ENCODE results near the gene NFAM1. TPM values are rescaled to one million over a fixed set of nuclear protein-coding genes. Genes with fewer than 3 reads are reported as not detected.

NFAM1 gene
- total and polyA plus RNA-seq, 2 of the 4 experiments (the other 2 are of a cell fraction), result not detected

GRCh38 chr22:42471441-42471840 is 39.2 kb upstream of the NFAM1 start:
- no CpG with 5 or more reads among the region's 1 CpG for WGBS, 2 experiments (ENCODE audit: extremely low coverage in 2 of 2, insufficient read length in 1 of 2)
- dilution Hi-C loops (cut with HindIII; ENCODE audit: low sequenced_read_pairs, unreplicated experiment) (no loop called here), in situ Hi-C loops (cut with MboI; ENCODE audit: low sequenced_read_pairs) (no loop called here), intact Hi-C loops (cut with micrococcal nuclease) (loop anchor here (10.0 kb wide), 1 partner anchor 377 kb away; the partner anchor contains the start of gene NDUFA6)
- no peak overlapping the region for H2AFZ ChIP-seq (replicated peaks; ENCODE audit: low read length, poor library complexity)
- H2BK5ac ChIP-seq (ENCODE audit: low read depth, low read length, poor library complexity, severe bottlenecking), result no peak overlapping the region
- H4K20me1 ChIP-seq (ENCODE audit: insufficient read depth, low read length), result no peaks in the 10 kb centered on the region
- H3K36me3 ChIP-seq (ENCODE audit: control insufficient read depth, insufficient read depth, low read length), result no peaks in the 10 kb centered on the region
- H2BK120ac ChIP-seq (ENCODE audit: low read depth, low read length), result no peak overlapping the region
- H3K4me2 ChIP-seq (ENCODE audit: low read depth, low read length), result no peak overlapping the region
- no peak overlapping the region for H2AK5ac ChIP-seq (ENCODE audit: low read depth, low read length)
- no peak overlapping the region for H2BK15ac ChIP-seq (ENCODE audit: low read depth, low read length)
- no peaks in the 10 kb centered on the region for H3K9me3 ChIP-seq (ENCODE audit: control insufficient read depth, insufficient read depth, low read length)
- no peak overlapping the region for H2BK20ac ChIP-seq (ENCODE audit: low read depth, low read length)
- H3K4ac ChIP-seq (ENCODE audit: low read depth, low read length), result no peak overlapping the region
- no peak overlapping the region for H3K4me3 ChIP-seq (ENCODE audit: insufficient read depth, low read depth, low read length)
- ATAC-seq (ENCODE audit: low read depth), result no peak
- no peak overlapping the region for H3K27ac ChIP-seq (ENCODE audit: insufficient read depth, low read length)
- no peak overlapping the region for H4K91ac ChIP-seq (ENCODE audit: insufficient read depth, low read depth, low read length)
- no peak overlapping the region for H4K5ac ChIP-seq (ENCODE audit: low read depth, low read length)
- no peak overlapping the region for H2AK9ac ChIP-seq (replicated peaks; ENCODE audit: low read depth, low read length, poor library complexity)
- no peak for TF ChIP-seq CEBPB (IDR thresholded peaks at IDR 0.05; ENCODE audit: low read depth, low read length)
- TF ChIP-seq BHLHE40 (IDR thresholded peaks at IDR 0.05; ENCODE audit: low read depth, low read length), result no peak
- TF ChIP-seq ELK1 (IDR thresholded peaks at IDR 0.05; ENCODE audit: borderline replicate concordance, low read depth, low read length), result no peak
- TF ChIP-seq MXI1 (IDR thresholded peaks at IDR 0.05; ENCODE audit: borderline replicate concordance, low read depth, low read length), result no peak
- TF ChIP-seq CHD1 (IDR thresholded peaks at IDR 0.05; ENCODE audit: low read depth, low read length), result no peak
- TF ChIP-seq MAZ (IDR thresholded peaks at IDR 0.05; ENCODE audit: borderline replicate concordance, low read depth, low read length), result no peak
- TF ChIP-seq RAD21 (IDR thresholded peaks at IDR 0.05; ENCODE audit: low read length), result no peak
- no peak for TF ChIP-seq MAFK (IDR thresholded peaks at IDR 0.05; ENCODE audit: low read depth, low read length)
- TF ChIP-seq FOS (IDR thresholded peaks at IDR 0.05; ENCODE audit: low read depth, low read length), result no peak
- no peak for TF ChIP-seq RCOR1 (IDR thresholded peaks at IDR 0.05; ENCODE audit: insufficient replicate concordance, low read length)
- no peak for TF ChIP-seq USF2 (IDR thresholded peaks at IDR 0.05; ENCODE audit: low read depth, low read length)
- peaks cover 24% of the 10 kb centered on the region for H3K27me3 ChIP-seq (ENCODE audit: control insufficient read depth, insufficient read depth, low read length)
- no peaks in the 10 kb centered on the region for H3K9me1 ChIP-seq (ENCODE audit: insufficient read depth, low read length)
- no peaks in the 10 kb centered on the region for H3K4me1 ChIP-seq (ENCODE audit: control insufficient read depth, insufficient read depth, low read length)
- H4K8ac ChIP-seq (ENCODE audit: low read depth in 2 of 2, low read length in 2 of 2), result no peak overlapping the region
- H3K79me1 ChIP-seq (ENCODE audit: low read depth in 1 of 2, low read length in 2 of 2), result no peaks in the 10 kb centered on the region
- no peak overlapping the region for H3K18ac ChIP-seq (ENCODE audit: low read depth, low read length)
- no peak overlapping the region for H3K23ac ChIP-seq (ENCODE audit: low read depth, low read length)
- no peak overlapping the region for H3K14ac ChIP-seq (replicated peaks; ENCODE audit: low read depth, low read length)
- ChIA-PET POLR2A (ENCODE audit: unreplicated experiment) (no interaction called here), CTCF (no interaction called here)
- H3K56ac ChIP-seq (ENCODE audit: extremely low read depth, insufficient read depth, low read length), result no peak overlapping the region
- no peak overlapping the region for H3K9ac ChIP-seq (ENCODE audit: low read depth, low read length)
- no TSS peak for BruUV-seq (replicated peaks)
- DNase-seq, result no peak

All from IMR-90 (cell line).